Stimulated activated CD4-positive, alpha-beta T cell treated with anti-CD3 and anti-CD28 coated beads, TNF-alpha, amount 100 ng/mL, for 48 hours (primary cell): Measurements from ENCODE around the gene MAPK8IP2.
"Not testable (repeated sequence)": the region's sequence is repeated elsewhere in the genome, so short reads cannot be mapped to it uniquely, and the experiment has no call there.

Source experiments
- DNase-seq, 3 donors: peaks; one replicate each; pipeline ENCODE4 v3.0.0-alpha.2; 2020; ENCODE audit warnings: low read depth in 3 of 3

Gene MAPK8IP2

GRCh38 chr22:50612528-50613221, 12.1 kb downstream of the MAPK8IP2 start:
- no peak for DNase-seq

GRCh38 chr22:50613291-50613981, 12.8 kb downstream of the MAPK8IP2 start:
- no peak for DNase-seq

- DNase-seq: not testable (repeated sequence)
Measured at GRCh38 chr22:50614296-50614695, 13.7 kb downstream of the MAPK8IP2 start.

DNA sequence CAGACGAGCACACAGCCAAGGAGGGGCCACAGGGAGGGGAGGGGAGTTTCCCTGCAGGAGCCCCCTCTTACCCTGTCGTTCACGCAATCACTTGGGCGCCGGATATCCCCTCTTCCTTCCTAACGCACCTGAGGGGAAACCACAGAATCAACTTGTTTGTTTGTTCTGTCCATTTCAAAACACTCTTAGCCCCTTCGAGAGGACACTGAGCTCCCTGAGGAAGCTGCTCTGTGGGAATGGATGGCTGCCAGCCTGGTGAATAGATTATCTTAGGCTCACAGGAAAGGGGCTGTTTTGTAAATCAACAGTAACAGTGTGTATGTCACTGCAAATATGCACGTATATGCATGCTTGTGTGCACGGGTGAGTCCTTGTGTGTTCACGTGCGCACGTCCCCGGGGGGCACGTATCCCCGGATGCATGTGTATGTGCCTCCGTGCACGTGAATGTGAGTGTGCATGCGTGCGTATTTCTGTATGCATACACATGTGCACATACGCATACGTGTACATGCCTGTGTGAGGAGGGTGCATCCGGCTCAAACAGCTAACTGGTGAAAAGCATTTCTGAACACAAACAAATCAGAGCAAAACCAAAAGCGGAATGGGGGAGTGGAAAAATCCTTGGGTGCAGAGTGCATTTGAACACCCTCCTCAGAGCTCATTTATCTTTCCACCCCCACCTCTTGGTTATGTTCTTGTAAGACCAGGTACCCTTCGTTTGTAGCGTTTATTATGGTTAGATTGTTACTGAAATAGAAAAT, 20.2 kb downstream of the MAPK8IP2 start:
- DNase-seq: peak in 2 of 3 donors; percentile 46 to 60

DNA sequence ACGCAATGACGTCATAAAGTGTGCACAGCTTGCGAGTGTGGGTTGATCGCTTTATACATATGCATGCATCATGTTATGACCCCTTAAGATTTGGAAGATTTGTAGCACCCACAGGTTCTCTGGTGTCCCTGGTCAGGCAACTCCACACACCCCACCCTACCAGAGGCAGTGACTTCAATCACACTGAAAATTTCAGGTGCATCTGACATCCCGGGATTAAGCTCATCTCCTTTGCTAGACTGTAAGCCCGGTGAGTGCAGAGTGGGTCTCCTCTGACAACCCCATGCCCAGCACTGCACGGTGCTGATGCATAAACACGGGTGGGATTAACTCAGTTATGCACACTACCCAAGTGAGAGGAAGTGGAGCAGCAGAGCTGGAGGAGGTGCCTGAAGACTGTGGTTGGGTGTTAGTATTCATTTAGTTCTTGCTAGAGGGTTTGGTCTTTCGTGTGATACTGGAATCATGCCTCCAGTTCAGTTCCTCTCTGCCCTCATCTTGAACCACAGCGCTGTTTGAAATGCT, 20.8 kb downstream of the MAPK8IP2 start:
- DNase-seq: peak in 2 of 3 donors; percentile 27 to 34

- DNase-seq: peak in 1 of 3 donors; percentile 25
Measured at GRCh38 chr22:50621948-50622722, 21.5 kb downstream of the MAPK8IP2 start.

DNA sequence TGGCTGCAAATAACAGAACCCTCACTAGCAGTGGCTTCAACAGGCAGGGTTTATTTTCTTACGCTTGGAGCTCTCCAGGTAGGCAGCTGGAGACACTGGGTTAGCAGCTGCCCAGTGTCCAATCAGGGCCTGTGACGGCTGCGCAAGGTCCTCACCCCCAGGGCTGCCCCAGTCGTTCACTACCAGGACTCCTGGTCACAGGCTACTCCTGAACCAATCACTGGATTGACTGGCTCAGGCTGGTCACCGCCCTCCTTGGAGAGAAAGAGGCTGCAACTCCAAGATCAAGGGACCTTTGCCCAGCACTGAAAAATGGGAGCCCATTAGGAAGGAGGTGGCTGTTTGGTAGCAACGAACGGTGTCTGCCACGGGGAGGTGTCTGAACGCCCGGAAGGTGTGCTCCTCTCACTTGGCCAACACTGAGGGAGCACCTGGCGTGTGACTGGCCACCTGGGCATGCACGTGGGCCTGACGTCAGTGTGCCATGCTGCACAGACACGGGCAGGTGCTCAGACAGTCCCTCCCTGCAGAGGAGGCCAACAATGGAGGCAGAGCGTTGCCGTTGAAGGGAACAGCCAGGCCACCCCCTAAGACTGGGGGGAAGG, 22.2 kb downstream of the MAPK8IP2 start:
- DNase-seq: no peak

GRCh38 chr22:50624347-50625130, 23.9 kb downstream of the MAPK8IP2 start:
- DNase-seq: no peak

- DNase-seq: no peak
Measured at GRCh38 chr22:50625131-50625567, 24.6 kb downstream of the MAPK8IP2 start.

DNA sequence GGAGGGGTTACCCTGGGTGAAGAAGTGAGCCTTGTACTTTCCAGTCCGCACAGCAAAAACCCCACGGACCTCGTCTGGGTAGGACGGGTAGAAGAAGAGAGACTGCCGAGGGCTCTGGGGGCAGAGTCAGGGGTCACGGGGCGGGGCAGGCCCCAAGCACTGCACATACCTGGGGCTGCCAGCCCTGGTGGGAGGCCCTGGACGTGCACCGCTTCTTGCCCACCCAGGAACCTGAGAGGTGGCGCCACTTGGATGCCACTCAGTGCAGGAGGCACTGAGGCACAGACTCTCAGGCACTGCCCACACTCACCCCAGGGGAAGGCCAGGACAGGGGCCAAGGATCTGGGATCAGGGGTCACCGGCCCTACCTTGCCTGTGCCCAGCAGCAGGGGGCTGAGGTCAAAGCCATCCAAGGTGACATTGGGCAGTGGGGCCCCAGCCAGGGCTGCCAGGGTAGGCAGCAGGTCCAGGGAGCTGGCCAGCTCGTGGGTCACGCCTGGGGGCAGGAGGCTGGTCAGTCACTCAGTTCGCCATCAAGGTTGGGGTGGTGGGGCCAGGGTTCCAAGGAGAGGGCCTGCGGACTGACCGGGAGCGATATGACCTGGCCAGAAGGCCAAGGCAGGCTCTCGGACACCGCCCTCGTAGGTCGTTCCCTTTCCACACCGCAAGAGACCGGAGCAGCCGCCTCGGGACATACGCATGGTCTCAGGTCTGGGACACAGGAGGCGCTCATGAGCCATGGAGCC, 25.1 kb downstream of the MAPK8IP2 start:
- DNase-seq: no peak

DNA sequence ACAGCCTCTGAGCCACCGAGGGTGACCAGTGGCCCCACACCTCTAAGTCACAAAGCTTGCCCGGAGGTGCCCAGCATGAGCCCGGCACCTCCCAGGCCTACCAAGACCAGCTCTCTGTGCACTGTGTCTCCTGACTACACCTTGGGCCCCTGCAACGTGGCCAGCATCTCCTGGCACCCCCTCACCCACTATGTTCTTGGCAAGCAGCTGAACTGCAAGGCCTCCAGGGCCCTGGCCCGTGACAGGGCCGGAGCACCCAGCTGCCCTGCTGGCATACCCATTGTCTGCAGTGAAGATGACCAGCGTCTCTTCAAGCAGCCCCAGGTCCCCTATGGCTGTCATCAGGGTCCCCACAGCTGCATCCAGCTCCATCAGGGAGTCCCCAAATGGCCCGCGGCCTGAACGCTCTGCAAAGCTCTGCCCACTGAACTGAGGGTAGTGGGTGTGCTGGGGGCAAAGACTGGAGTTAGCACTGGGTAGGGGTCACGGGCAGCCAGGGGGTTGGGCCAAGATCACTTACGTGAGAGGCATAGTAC, 25.8 kb downstream of the MAPK8IP2 start:
- DNase-seq: no peak

DNA sequence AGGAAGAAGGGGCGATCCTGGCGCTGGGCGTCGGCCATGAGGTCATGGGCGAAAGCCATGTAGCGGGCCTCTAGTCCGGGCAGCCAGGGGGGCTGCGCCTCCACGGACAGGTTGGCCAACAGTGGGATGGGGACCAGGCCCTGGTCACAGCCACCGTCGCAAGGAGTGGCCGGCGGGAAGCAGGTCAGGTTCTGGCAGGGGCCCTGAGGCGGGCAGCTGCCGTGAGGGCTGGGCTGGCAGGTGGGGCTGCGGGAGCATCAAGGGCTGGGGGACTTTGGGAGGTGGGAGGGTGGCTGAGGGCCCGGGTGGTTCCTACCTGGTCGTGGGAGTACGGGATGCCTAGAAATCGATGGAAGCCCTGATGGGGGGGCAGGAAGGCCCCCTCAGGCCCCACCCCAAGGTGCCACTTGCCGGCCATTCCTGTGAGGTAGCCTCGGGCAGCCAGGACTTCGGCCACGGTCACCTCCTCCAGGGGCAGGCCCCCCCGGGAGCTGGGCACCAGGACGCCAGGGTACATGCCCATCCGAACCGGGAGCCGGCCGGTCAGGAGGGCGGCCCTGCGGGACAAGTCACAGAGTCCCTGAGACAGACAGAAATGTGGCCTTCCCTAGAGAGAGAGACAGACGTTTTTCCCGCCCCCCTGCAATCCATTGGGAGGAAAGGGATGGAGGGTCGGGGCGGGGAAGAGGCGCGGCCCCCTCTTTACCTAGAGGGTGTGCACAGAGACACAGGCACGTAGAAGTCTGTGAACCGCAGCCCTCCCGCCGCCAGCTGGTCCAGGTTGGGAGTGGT, 26.5 kb downstream of the MAPK8IP2 start:
- no peak for DNase-seq

GRCh38 chr22:50627642-50628542, 27.3 kb downstream of the MAPK8IP2 start, which contains the start of gene ARSA:
ARSA (minus strand) TSS chr22:50628152; CDS start chr22:50627779, 373 bp downstream.
- DNase-seq: peak in 2 of 3 donors; percentile 59 to 66

GRCh38 chr22:50628543-50629134, 28.0 kb downstream of the MAPK8IP2 start:
- DNase-seq: peak in 1 of 3 donors; percentile 16

GRCh38 chr22:50630376-50630775, 29.8 kb downstream of the MAPK8IP2 start:
- DNase-seq: no peak

DNA sequence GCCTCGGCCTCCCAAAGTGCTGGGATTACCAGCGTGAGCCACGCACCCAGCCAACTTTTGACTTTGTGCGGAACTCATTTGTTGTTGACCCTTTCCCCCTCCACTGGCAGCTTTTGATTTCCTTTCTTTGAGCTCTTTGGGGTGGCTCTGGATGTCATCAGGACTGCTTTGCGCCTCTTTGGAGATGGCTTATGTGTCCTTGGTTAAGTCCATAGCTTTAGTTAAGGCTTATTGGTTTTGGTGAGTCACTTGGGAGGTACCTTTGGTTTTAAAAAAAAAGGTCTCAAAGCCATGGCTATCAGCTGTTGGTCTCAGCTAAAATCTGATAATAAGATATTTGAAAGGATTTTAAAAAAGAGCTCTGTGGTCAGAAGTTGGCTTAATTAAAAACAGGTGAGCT, 32.5 kb downstream of the MAPK8IP2 start:
- no peak for DNase-seq

- no peak for DNase-seq
Measured at GRCh38 chr22:50633771-50634170, 33.2 kb downstream of the MAPK8IP2 start.
